Activated T-cell treated with anti-CD3 and anti-CD28 coated beads, Interleukin-2, amount 50 U/mL, for 24 hours (primary cell): ENCODE results near the gene CREBRF.
"Not testable (repeated sequence)": the region's sequence is repeated elsewhere in the genome, so short reads cannot be mapped to it uniquely, and the experiment has no call there.

ENCODE experiments used
- DNase-seq: peaks from one replicate; pipeline ENCODE4 v3.0.0-alpha.2; 2020
- H3K27ac Mint-ChIP-seq: 2 replicates; pipeline ENCODE4 v1.8.0; 2020; ENCODE audit warnings: mild to moderate bottlenecking, mixed read lengths
- H3K27me3 Mint-ChIP-seq: 2 replicates; pipeline ENCODE4 v1.8.0; 2020; ENCODE audit warnings: mixed read lengths
- H3K36me3 Mint-ChIP-seq: 2 replicates; pipeline ENCODE4 v1.8.0; 2020; ENCODE audit warnings: low read depth, mixed read lengths
- H3K4me1 Mint-ChIP-seq: 2 replicates; pipeline ENCODE4 v1.8.0; 2020; ENCODE audit warnings: low read depth, mixed read lengths
- H3K4me3 Mint-ChIP-seq: 2 replicates; pipeline ENCODE4 v1.8.0; 2020; ENCODE audit warnings: mild to moderate bottlenecking, moderate library complexity, mixed read lengths
- H3K9me3 Mint-ChIP-seq: 2 replicates; pipeline ENCODE4 v1.8.0; 2020; ENCODE audit warnings: mixed read lengths

CREBRF gene

GRCh38 chr5:173090639-173091038 is 34.5 kb downstream of the CREBRF start:
- peak overlapping the region; percentile 57 for H3K27ac Mint-ChIP-seq
- H3K36me3 Mint-ChIP-seq: peaks cover 29% of the 10 kb centered on the region
- DNase-seq: no peak
- H3K27me3 Mint-ChIP-seq: no peaks in the 10 kb centered on the region
- peaks cover 36% of the 10 kb centered on the region for H3K4me1 Mint-ChIP-seq
- H3K9me3 Mint-ChIP-seq: no peaks in the 10 kb centered on the region
- H3K4me3 Mint-ChIP-seq: no peak overlapping the region

- peaks cover 21% of the 10 kb centered on the region for H3K36me3 Mint-ChIP-seq
Measured at GRCh38 chr5:173091981-173092380, 35.8 kb downstream of the CREBRF start.

GRCh38 chr5:173093606-173094005 is 37.5 kb downstream of the CREBRF start:
- DNase-seq: no peak
- no peaks in the 10 kb centered on the region for H3K27me3 Mint-ChIP-seq
- peak overlapping the region; percentile 70 for H3K27ac Mint-ChIP-seq
- H3K4me1 Mint-ChIP-seq: peaks cover 59% of the 10 kb centered on the region
- no peak overlapping the region for H3K4me3 Mint-ChIP-seq
- no peaks in the 10 kb centered on the region for H3K9me3 Mint-ChIP-seq
- H3K36me3 Mint-ChIP-seq: peaks cover 21% of the 10 kb centered on the region

More at GRCh38 chr5:173091981-173092380, 35.8 kb downstream of the CREBRF start:
- Mint-ChIP-seq H3K4me3 (no peak overlapping the region), H3K4me1 (peaks cover 44% of the 10 kb centered on the region), H3K9me3 (no peaks in the 10 kb centered on the region), H3K27me3 (no peaks in the 10 kb centered on the region), H3K27ac (no peak overlapping the region)
- DNase-seq: no peak

GRCh38 chr5:173094012-173094661 is 38.0 kb downstream of the CREBRF start:
- H3K4me3 Mint-ChIP-seq: no peak overlapping the region
- peaks cover 64% of the 10 kb centered on the region for H3K4me1 Mint-ChIP-seq
- no peak for DNase-seq
- peaks cover 19% of the 10 kb centered on the region for H3K36me3 Mint-ChIP-seq
- no peaks in the 10 kb centered on the region for H3K9me3 Mint-ChIP-seq
- H3K27me3 Mint-ChIP-seq: no peaks in the 10 kb centered on the region
- H3K27ac Mint-ChIP-seq: peak overlapping the region; percentile 70

GRCh38 chr5:173098787-173099186 is 42.6 kb downstream of the CREBRF start:
- peak overlapping the region; percentile 28 for H3K27ac Mint-ChIP-seq
- DNase-seq: no peak
- no peak overlapping the region for H3K4me3 Mint-ChIP-seq
- H3K36me3 Mint-ChIP-seq: peaks cover 26% of the 10 kb centered on the region
- H3K27me3 Mint-ChIP-seq: no peaks in the 10 kb centered on the region
- H3K4me1 Mint-ChIP-seq: peaks cover 71% of the 10 kb centered on the region
- H3K9me3 Mint-ChIP-seq: peaks cover 6% of the 10 kb centered on the region

GRCh38 chr5:173099461-173099860 is 43.3 kb downstream of the CREBRF start:
- DNase-seq: no peak
- Mint-ChIP-seq H3K27ac (peak overlapping the region; percentile 50), H3K9me3 (peaks cover 6% of the 10 kb centered on the region), H3K4me1 (peaks cover 67% of the 10 kb centered on the region), H3K27me3 (no peaks in the 10 kb centered on the region), H3K36me3 (peaks cover 26% of the 10 kb centered on the region), H3K4me3 (no peak overlapping the region)

- DNase-seq: no peak
- Mint-ChIP-seq H3K4me1 (peaks cover 59% of the 10 kb centered on the region), H3K9me3 (peaks cover 6% of the 10 kb centered on the region), H3K27me3 (no peaks in the 10 kb centered on the region), H3K36me3 (peaks cover 22% of the 10 kb centered on the region), H3K27ac (no peak overlapping the region), H3K4me3 (no peak overlapping the region)
Measured at GRCh38 chr5:173101245-173101644, 45.1 kb downstream of the CREBRF start.

GRCh38 chr5:173103411-173103810 is 47.3 kb downstream of the CREBRF start:
- Mint-ChIP-seq H3K27me3 (no peaks in the 10 kb centered on the region), H3K9me3 (peaks cover 6% of the 10 kb centered on the region), H3K4me1 (peaks cover 40% of the 10 kb centered on the region), H3K4me3 (no peak overlapping the region), H3K36me3 (peaks cover 24% of the 10 kb centered on the region), H3K27ac (no peak overlapping the region)
- DNase-seq: no peak

GRCh38 chr5:173108914-173109313 is 52.8 kb downstream of the CREBRF start:
- DNase-seq: no peak
- Mint-ChIP-seq H3K27ac (peak overlapping the region; percentile 32), H3K27me3 (no peaks in the 10 kb centered on the region), H3K4me3 (no peak overlapping the region), H3K4me1 (peaks cover 14% of the 10 kb centered on the region), H3K9me3 (no peaks in the 10 kb centered on the region), H3K36me3 (peaks cover 45% of the 10 kb centered on the region)

- no peaks in the 10 kb centered on the region for H3K27me3 Mint-ChIP-seq
- peaks cover 2% of the 10 kb centered on the region for H3K9me3 Mint-ChIP-seq
- peaks cover 12% of the 10 kb centered on the region for H3K4me1 Mint-ChIP-seq
- no peak overlapping the region for H3K4me3 Mint-ChIP-seq
- H3K36me3 Mint-ChIP-seq: peaks cover 64% of the 10 kb centered on the region
- no peak for DNase-seq
- peak overlapping the region; percentile 72 for H3K27ac Mint-ChIP-seq
Measured at GRCh38 chr5:173114536-173114935, 58.4 kb downstream of the CREBRF start.

GRCh38 chr5:173119719-173120118 is 63.6 kb downstream of the CREBRF start:
- Mint-ChIP-seq H3K27ac (no peak overlapping the region), H3K9me3 (peaks cover 7% of the 10 kb centered on the region), H3K4me3 (no peak overlapping the region), H3K4me1 (peaks cover under 1% of the 10 kb centered on the region), H3K27me3 (no peaks in the 10 kb centered on the region), H3K36me3 (peaks cover 55% of the 10 kb centered on the region)
- no peak for DNase-seq

- no peak for DNase-seq
- peaks cover 64% of the 10 kb centered on the region for H3K36me3 Mint-ChIP-seq
- H3K27ac Mint-ChIP-seq: no peak overlapping the region
Measured at GRCh38 chr5:173123416-173123815, 67.3 kb downstream of the CREBRF start.

GRCh38 chr5:173132166-173132565 is 76.0 kb downstream of the CREBRF start:
- H3K4me1 Mint-ChIP-seq, H3K4me3 Mint-ChIP-seq, DNase-seq, H3K27me3 Mint-ChIP-seq, H3K9me3 Mint-ChIP-seq, H3K27ac Mint-ChIP-seq: not testable (repeated sequence)
- H3K36me3 Mint-ChIP-seq: peaks cover 31% of the 10 kb centered on the region

More at GRCh38 chr5:173123416-173123815, 67.3 kb downstream of the CREBRF start:
- no peaks in the 10 kb centered on the region for H3K27me3 Mint-ChIP-seq
- peaks cover 3% of the 10 kb centered on the region for H3K4me1 Mint-ChIP-seq
- H3K9me3 Mint-ChIP-seq: peaks cover 7% of the 10 kb centered on the region
- no peak overlapping the region for H3K4me3 Mint-ChIP-seq

- Mint-ChIP-seq H3K4me3 (no peak overlapping the region), H3K27me3 (no peaks in the 10 kb centered on the region), H3K36me3 (peaks cover 13% of the 10 kb centered on the region), H3K9me3 (no peaks in the 10 kb centered on the region), H3K4me1 (no peaks in the 10 kb centered on the region), H3K27ac (no peak overlapping the region)
- DNase-seq: no peak
Measured at GRCh38 chr5:173138707-173139106, 82.6 kb downstream of the CREBRF start.

- Mint-ChIP-seq H3K4me3 (no peak overlapping the region), H3K27ac (no peak overlapping the region), H3K9me3 (no peaks in the 10 kb centered on the region), H3K36me3 (peaks cover 12% of the 10 kb centered on the region), H3K4me1 (peaks cover 2% of the 10 kb centered on the region), H3K27me3 (no peaks in the 10 kb centered on the region)
- no peak for DNase-seq
Measured at GRCh38 chr5:173139631-173140030, 83.5 kb downstream of the CREBRF start.
